SU-DHL-6 (cell line): ENCODE measurements around the gene ZBTB16.

Source experiments
- H2AFZ ChIP-seq: fragments of 200-600 bp; sonication (generic); 2 replicates; pipeline ENCODE4 v1.6.1; 2014; ENCODE audit warnings: low read depth, mild to moderate bottlenecking, moderate library complexity, mixed read lengths, antibody characterized with exemption, low read length; ENCODE audit not compliant: severe bottlenecking
- H3F3A ChIP-seq: fragments of 200-600 bp; shearing (Covaris generic); 2 replicates; pipeline ENCODE4 v1.6.0; 2016; ENCODE audit warnings: antibody characterized with exemption, mild to moderate bottlenecking; ENCODE audit not compliant: insufficient read depth
- H3K27ac ChIP-seq: fragments of 200-600 bp; sonication (generic); 2 replicates; pipeline ENCODE4 v1.5.1; 2016; ENCODE audit warnings: low read depth, mild to moderate bottlenecking, low read length, moderate library complexity, mixed read lengths
- H3K27me3 ChIP-seq: fragments of 200-600 bp; sonication (generic), shearing (Covaris generic); 2 replicates; pipeline ENCODE4 v1.6.0; 2014; ENCODE audit warnings: mild to moderate bottlenecking, low read length
- H3K36me3 ChIP-seq: fragments of 200-600 bp; sonication (generic); 2 replicates; pipeline ENCODE4 v1.6.1; 2014; ENCODE audit warnings: mild to moderate bottlenecking, low read length, mixed read lengths
- H3K4me2 ChIP-seq: fragments of 300-600, 200-600 bp; shearing (Covaris generic), sonication (generic); 2 replicates; pipeline ENCODE4 v1.6.0; 2014; ENCODE audit warnings: low read length, low read depth, mild to moderate bottlenecking; ENCODE audit not compliant: poor library complexity, severe bottlenecking
- H3K4me3 ChIP-seq: fragments of 200-600 bp; sonication (generic); 2 replicates; pipeline ENCODE4 v1.5.1; 2014; ENCODE audit warnings: antibody characterized with exemption, low read length, mild to moderate bottlenecking, mixed read lengths; ENCODE audit not compliant: insufficient read depth, poor library complexity, severe bottlenecking
- H3K79me2 ChIP-seq: fragments of 200-600 bp; sonication (generic); 2 replicates; pipeline ENCODE4 v1.6.1; 2014; ENCODE audit warnings: mild to moderate bottlenecking, low read length, moderate library complexity; ENCODE audit not compliant: insufficient read depth
- H3K9ac ChIP-seq: fragments of 200-600 bp; sonication (generic); 2 replicates; pipeline ENCODE4 v1.7.0; 2014; ENCODE audit warnings: mild to moderate bottlenecking, low read length
- H3K9me2 ChIP-seq: fragments of 200-600 bp; sonication (generic); replicated peaks from 2 replicates; pipeline ENCODE4 v1.6.1; 2014; ENCODE audit warnings: low read length; ENCODE audit not compliant: insufficient read depth
- H3K9me3 ChIP-seq: fragments of 200-600 bp; sonication (generic); 2 replicates; pipeline ENCODE4 v1.6.1; 2014; ENCODE audit warnings: low read length, mixed read lengths; ENCODE audit not compliant: insufficient read depth
- H4K20me1 ChIP-seq: fragments of 200-600 bp; sonication (generic); 2 replicates; pipeline ENCODE4 v1.6.1; 2014; ENCODE audit warnings: low read depth, mild to moderate bottlenecking, antibody characterized with exemption, low read length, moderate library complexity, mixed read lengths
- CTCF ChIP-seq: fragments of 200-600 bp; sonication (generic); IDR thresholded peaks from one replicate; pipeline ENCODE4 v1.5.1; 2017; ENCODE audit warnings: antibody characterized with exemption, mild to moderate bottlenecking, low read length, moderate library complexity; ENCODE audit not compliant: insufficient read depth, poor library complexity, severe bottlenecking
- EZH2phosphoT487 ChIP-seq: fragments of 200-600 bp; sonication (generic), shearing (Covaris generic); conservative IDR thresholded peaks from 2 replicates; pipeline ENCODE4 v1.6.1; 2018; ENCODE audit warnings: mild to moderate bottlenecking, antibody characterized with exemption, low read length, moderate library complexity, mixed read lengths

The ZBTB16 gene

DNA sequence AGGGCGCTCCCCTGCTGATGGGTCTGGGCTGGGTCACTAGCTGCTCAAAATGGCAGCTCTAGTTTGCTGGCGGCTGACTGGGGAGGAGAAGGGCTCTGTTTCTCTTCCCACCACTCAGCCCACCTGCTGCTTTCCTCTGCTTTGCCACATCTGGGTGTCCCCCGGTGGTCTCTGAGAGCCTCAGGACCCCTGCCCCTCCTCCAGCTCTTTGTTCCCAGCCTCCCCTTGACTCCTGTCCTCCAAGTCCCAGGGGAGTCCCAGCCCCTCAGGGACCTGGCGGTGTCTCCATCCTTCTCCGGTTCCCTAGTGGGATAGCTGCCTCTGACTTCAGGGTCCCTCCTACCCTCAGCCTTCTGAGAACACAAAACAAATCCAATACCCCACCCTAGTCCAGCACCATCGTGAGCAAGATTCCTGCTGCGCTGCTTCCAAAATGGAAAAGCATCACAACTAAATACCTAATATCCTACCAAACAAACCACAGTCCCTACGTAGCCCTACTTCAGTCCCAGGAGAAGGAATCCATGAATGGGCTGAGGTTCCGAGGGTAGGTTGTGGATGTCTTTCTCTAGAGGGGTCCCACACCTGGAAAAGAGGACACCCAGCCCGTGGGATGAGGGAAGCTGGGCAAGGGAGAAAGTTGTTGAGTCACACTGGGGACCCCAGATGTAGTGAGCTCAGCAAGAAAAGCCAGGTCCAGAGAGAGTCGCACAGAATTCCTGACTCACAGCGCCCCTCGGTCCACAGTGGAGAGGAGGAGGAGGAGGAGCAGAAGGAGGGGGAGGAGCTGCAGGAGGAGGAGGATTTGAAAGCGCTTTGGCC, 191.7 kb downstream of the ZBTB16 start:
- H3K9ac ChIP-seq = no peak overlapping the region
- no peak overlapping the region for H3K4me2 ChIP-seq
- no peaks in the 10 kb centered on the region for H3K36me3 ChIP-seq
- H3F3A ChIP-seq = no peaks in the 10 kb centered on the region
- no peaks in the 10 kb centered on the region for H3K27me3 ChIP-seq
- no peak overlapping the region for H3K4me3 ChIP-seq
- H3K79me2 ChIP-seq = no peaks in the 10 kb centered on the region
- H3K9me3 ChIP-seq = no peaks in the 10 kb centered on the region
- no peaks in the 10 kb centered on the region for H4K20me1 ChIP-seq
- H3K9me2 ChIP-seq = no peaks in the 10 kb centered on the region
- no peak for TF ChIP-seq CTCF
- TF ChIP-seq EZH2phosphoT487 = no peak
- H3K27ac ChIP-seq = no peak overlapping the region
- no peak overlapping the region for H2AFZ ChIP-seq

- no peak overlapping the region for H2AFZ ChIP-seq
- no peaks in the 10 kb centered on the region for H3K36me3 ChIP-seq
- no peaks in the 10 kb centered on the region for H3K79me2 ChIP-seq
- H3K9me3 ChIP-seq = no peaks in the 10 kb centered on the region
- no peak overlapping the region for H3K9ac ChIP-seq
- H3K4me2 ChIP-seq = no peak overlapping the region
- H3K27me3 ChIP-seq = no peaks in the 10 kb centered on the region
- no peaks in the 10 kb centered on the region for H4K20me1 ChIP-seq
- H3K9me2 ChIP-seq = no peaks in the 10 kb centered on the region
- TF ChIP-seq EZH2phosphoT487 (no peak), CTCF (no peak)
- H3K4me3 ChIP-seq = no peak overlapping the region
- H3F3A ChIP-seq = no peaks in the 10 kb centered on the region
- H3K27ac ChIP-seq = no peak overlapping the region
Observed at GRCh38 chr11:114251815-114252337, 192.4 kb downstream of the ZBTB16 start.

DNA sequence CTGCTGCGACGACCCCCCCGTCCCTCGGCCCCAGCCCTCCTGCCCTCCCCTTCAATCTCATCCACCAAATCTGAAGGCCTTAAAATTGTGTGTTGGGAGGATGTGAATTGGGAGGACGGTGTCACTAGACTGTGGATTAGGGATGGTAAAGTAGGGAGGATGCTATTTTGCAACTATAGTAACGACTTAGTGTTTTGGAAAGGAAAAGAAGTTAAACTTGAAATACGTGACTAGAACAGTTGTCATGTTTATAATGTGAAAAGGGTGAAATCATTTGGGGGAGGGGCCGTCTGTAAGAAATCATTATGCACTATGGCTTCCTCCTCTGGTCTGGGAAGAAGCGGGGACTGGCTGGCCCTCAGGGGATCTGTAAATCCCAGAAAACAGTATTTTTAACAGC, 193.3 kb downstream of the ZBTB16 start:
- Histone ChIP-seq H3F3A (no peaks in the 10 kb centered on the region), H3K4me3 (no peak overlapping the region), H3K9me3 (no peaks in the 10 kb centered on the region), H2AFZ (no peak overlapping the region), H3K9me2 (no peaks in the 10 kb centered on the region), H3K79me2 (no peaks in the 10 kb centered on the region), H3K9ac (no peak overlapping the region), H4K20me1 (no peaks in the 10 kb centered on the region), H3K4me2 (no peak overlapping the region), H3K27ac (no peak overlapping the region), H3K36me3 (no peaks in the 10 kb centered on the region), H3K27me3 (no peaks in the 10 kb centered on the region)
- TF ChIP-seq CTCF (no peak), EZH2phosphoT487 (no peak)
